ENCODE results near the gene P2RY11.

GRCh38 chr19:10079031-10079453 lies 32.5 kb upstream of the P2RY11 start:
- TF ChIP-seq EZH2 (IDR thresholded peaks at IDR 0.05) = no peak
- TF ChIP-seq POLR2AphosphoS5 (IDR thresholded peaks at IDR 0.05; ENCODE audit: borderline replicate concordance, low read depth, low read length) = no peak
- TF ChIP-seq FOXP2 (optimal IDR thresholded peaks at IDR 0.05; ENCODE audit: control extremely low read depth, extremely low read length, insufficient read depth) = no peak

Measured in SK-N-MC (cell line).